ENCODE measurements around the gene RHOB.

The RHOB gene

GRCh38 chr2:20421988-20422370 lies 24.9 kb upstream of the RHOB start:
- DNase-seq (ENCODE audit: extremely low spot score, insufficient read length, low read depth) = no peak
- FAIRE-seq = no peak

GRCh38 chr2:20422402-20423271 lies 24.2 kb upstream of the RHOB start:
- no peak for DNase-seq (ENCODE audit: extremely low spot score, insufficient read length, low read depth)
- peak; percentile 36 for FAIRE-seq

GRCh38 chr2:20423359-20423758 lies 23.5 kb upstream of the RHOB start:
- FAIRE-seq = no peak
- no peak for DNase-seq (ENCODE audit: extremely low spot score, insufficient read length, low read depth)

- FAIRE-seq (no peak), DNase-seq (ENCODE audit: extremely low spot score, insufficient read length, low read depth) (no peak)
Observed at GRCh38 chr2:20423847-20424246, 23.0 kb upstream of the RHOB start.

GRCh38 chr2:20424300-20425290 lies 22.3 kb upstream of the RHOB start:
- DNase-seq (ENCODE audit: extremely low spot score, insufficient read length, low read depth) (no peak), FAIRE-seq (peak; percentile 92)

GRCh38 chr2:20425371-20425881 lies 21.4 kb upstream of the RHOB start:
- DNase-seq (ENCODE audit: extremely low spot score, insufficient read length, low read depth) (no peak), FAIRE-seq (no peak)

GRCh38 chr2:20425884-20426283 lies 21.0 kb upstream of the RHOB start:
- no peak for DNase-seq (ENCODE audit: extremely low spot score, insufficient read length, low read depth)
- FAIRE-seq = no peak

GRCh38 chr2:20427931-20428526 lies 18.8 kb upstream of the RHOB start:
- DNase-seq (ENCODE audit: extremely low spot score, insufficient read length, low read depth) = no peak
- no peak for FAIRE-seq

GRCh38 chr2:20428717-20429490 lies 18.0 kb upstream of the RHOB start:
- no peak for DNase-seq (ENCODE audit: extremely low spot score, insufficient read length, low read depth)
- no peak for FAIRE-seq

- FAIRE-seq (peak; percentile 75), DNase-seq (ENCODE audit: extremely low spot score, insufficient read length, low read depth) (no peak)
Observed at GRCh38 chr2:20429528-20429927, 17.3 kb upstream of the RHOB start.

GRCh38 chr2:20430035-20430434 lies 16.8 kb upstream of the RHOB start:
- DNase-seq (ENCODE audit: extremely low spot score, insufficient read length, low read depth) (no peak), FAIRE-seq (no peak)

- FAIRE-seq = no peak
- no peak for DNase-seq (ENCODE audit: extremely low spot score, insufficient read length, low read depth)
Observed at GRCh38 chr2:20430461-20431300, 16.2 kb upstream of the RHOB start.

GRCh38 chr2:20431301-20431698 lies 15.6 kb upstream of the RHOB start:
- FAIRE-seq = no peak
- no peak for DNase-seq (ENCODE audit: extremely low spot score, insufficient read length, low read depth)

- FAIRE-seq = no peak
Observed at GRCh38 chr2:20431772-20432171, 15.1 kb upstream of the RHOB start.

GRCh38 chr2:20432714-20433113 lies 14.2 kb upstream of the RHOB start:
- DNase-seq (ENCODE audit: extremely low spot score, insufficient read length, low read depth) (no peak), FAIRE-seq (no peak)

More at GRCh38 chr2:20431772-20432171, 15.1 kb upstream of the RHOB start:
- no peak for DNase-seq (ENCODE audit: extremely low spot score, insufficient read length, low read depth)

- no peak for FAIRE-seq
- DNase-seq (ENCODE audit: extremely low spot score, insufficient read length, low read depth) = no peak
Observed at GRCh38 chr2:20433249-20433648, 13.6 kb upstream of the RHOB start.

- FAIRE-seq (no peak), DNase-seq (ENCODE audit: extremely low spot score, insufficient read length, low read depth) (no peak)
Observed at GRCh38 chr2:20433946-20434553, 12.8 kb upstream of the RHOB start.

GRCh38 chr2:20434588-20435294 lies 12.1 kb upstream of the RHOB start:
- DNase-seq (ENCODE audit: extremely low spot score, insufficient read length, low read depth) (no peak), FAIRE-seq (no peak)

All from GM18507 (cell line).